Endothelial cell of coronary artery (primary cell): ENCODE results near the gene KRT84. TPM values are rescaled to one million over a fixed set of nuclear protein-coding genes. Genes with fewer than 3 reads are reported as not detected.

Experiments
- total RNA-seq: library from RNA; depleted of rRNA; stranded (reverse); fragments of >200 nt; gene quantifications from 2 replicates; pipeline ENCODE4 v1.2.3, GENCODE V29; 2014

KRT84 gene, protein sequence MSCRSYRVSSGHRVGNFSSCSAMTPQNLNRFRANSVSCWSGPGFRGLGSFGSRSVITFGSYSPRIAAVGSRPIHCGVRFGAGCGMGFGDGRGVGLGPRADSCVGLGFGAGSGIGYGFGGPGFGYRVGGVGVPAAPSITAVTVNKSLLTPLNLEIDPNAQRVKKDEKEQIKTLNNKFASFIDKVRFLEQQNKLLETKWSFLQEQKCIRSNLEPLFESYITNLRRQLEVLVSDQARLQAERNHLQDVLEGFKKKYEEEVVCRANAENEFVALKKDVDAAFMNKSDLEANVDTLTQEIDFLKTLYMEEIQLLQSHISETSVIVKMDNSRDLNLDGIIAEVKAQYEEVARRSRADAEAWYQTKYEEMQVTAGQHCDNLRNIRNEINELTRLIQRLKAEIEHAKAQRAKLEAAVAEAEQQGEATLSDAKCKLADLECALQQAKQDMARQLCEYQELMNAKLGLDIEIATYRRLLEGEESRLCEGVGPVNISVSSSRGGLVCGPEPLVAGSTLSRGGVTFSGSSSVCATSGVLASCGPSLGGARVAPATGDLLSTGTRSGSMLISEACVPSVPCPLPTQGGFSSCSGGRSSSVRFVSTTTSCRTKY
- not detected in 2 replicates for total RNA-seq

DNA sequence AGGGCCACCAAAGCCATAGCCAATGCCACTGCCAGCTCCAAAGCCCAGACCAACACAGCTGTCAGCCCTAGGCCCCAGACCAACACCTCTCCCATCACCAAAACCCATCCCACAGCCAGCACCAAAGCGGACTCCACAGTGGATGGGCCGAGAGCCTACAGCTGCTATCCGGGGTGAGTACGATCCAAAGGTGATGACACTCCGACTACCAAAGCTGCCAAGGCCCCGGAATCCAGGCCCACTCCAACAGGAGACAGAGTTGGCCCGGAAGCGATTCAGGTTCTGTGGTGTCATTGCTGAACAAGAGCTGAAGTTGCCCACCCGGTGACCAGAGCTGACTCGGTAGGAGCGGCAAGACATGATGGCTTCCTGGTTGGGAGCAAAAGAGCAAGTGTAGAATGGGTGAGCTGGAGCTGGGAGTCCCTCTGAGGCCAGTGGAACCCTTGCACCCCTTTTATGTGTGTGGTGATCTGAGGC, at the start of gene KRT84:
TSS of gene KRT84 (minus strand) at position 427 of the 477 bp plus-strand sequence. CDS start at position 360, 67 bp downstream.

DNA sequence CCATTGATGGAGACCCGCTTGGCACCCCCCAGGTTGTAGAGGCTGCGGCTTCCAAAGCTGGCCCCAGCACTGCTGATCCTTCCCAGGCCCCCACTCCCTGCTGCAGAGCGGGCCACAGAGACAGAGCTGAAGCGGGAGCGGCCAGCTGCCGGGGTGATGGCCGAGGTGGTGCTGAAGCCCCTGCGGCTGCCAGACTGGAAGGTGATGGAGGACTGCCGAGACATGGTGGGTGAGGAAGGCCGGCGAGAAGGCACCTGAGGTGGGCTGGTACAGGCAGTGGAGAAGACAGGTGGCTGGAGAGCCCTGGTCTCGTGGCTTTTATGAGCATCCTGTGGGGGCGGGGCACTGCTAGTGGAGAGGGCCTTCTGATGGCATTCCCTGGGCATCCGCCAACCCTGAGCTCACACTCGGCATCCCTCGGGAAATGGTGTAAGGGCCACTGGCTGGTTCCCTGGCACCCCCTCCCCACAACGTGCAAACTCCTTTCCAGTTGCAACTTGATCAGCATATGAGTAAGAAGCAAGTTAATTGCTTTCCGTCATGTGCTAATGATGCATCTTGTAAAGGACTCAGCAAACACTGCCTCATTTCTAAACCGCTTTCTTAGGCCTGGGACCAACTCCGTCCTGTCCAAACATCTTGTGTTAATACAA, 48.8 kb upstream of the KRT84 start, which contains the start of gene KRT75:
TSS of gene KRT75 (minus strand) at position 291 of the 653 bp plus-strand sequence. CDS start at position 224, 67 bp downstream.

DNA sequence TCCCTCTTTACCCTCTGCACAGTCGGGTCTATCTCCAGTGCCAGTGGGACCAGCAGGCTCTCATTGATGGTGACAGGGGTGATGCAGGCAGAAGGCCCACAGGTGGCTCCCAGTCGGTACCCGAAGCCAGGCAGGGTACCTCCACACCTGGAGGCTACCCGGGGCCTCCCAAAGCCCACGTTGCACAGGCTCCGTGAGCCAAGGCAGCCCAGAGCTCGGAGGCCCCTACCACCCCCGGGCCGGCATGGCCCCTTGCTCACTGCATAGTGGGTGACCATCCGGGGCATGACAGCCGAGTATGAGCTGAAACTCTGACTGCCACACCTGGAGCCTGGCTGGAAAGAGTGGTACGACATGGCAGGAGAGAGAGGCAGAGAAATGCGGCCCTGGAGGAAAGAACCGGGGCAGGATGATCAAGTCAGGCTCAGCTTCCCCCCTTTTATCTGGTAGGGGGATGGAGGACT, 20.5 kb upstream of the KRT84 start, which contains the start of gene KRT82:
TSS of gene KRT82 (minus strand) at position 414 of the 464 bp plus-strand sequence. CDS start at position 356, 58 bp downstream.

DNA sequence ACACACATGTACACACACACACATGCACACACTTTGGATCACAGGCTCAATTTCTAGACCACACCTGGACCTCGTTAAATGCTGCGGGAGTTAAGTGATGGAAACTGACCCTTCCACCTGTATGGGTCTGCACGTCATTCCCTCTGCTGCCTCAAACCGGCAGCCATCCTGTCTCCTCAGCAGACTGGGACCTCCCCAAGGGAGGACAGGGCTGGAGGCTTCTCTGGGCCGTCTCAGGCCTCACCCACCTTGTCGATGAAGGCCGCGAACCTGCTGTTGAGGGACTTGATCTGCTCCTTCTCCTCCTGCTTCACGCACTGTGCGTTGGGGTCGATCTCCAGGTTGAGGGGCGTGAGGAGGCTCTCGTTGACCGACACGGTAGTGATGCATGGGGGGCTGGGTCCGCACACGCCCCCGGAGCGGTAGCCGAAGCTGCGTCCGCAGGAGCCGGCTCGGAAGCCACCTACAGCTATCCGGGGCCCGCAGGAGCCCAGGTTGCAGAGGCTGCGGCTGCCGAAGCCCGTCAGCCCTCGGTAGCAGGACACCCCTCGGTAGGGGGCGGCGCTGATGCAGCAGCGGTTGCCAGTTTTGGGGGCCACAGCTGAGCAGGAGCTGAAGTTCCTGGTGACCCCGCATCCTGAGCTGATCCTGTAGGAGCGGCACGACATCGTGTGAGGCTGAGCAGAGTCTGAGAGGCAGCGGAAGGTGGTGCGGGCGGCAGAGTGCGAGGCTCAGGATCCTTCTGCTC, 18.5 kb downstream of the KRT84 start, which contains the start of gene KRT85:
TSS of gene KRT85 (minus strand) at position 744 of the 748 bp plus-strand sequence. CDS start at position 668, 76 bp downstream.

Other genes starting within 250 kb of the KRT84 start
- gene KRT80, start 193.6 kb downstream of the KRT84 start, total RNA-seq = 5.5 and 6.7 TPM in 2 replicates
- 1,160 and 1,591 TPM in 2 replicates for gene KRT7, start 152.4 kb downstream of the KRT84 start, total RNA-seq
- gene KRT86, start 111.0 kb downstream of the KRT84 start, total RNA-seq = 0.85 TPM in 1 of 2 replicates, not detected in the other
- 0.18 TPM in 1 of 2 replicates, not detected in the other for gene KRT81, start 94.1 kb downstream of the KRT84 start, total RNA-seq
- gene KRT83, start 64.3 kb downstream of the KRT84 start, total RNA-seq = not detected in 2 replicates
- gene KRT85, start 18.2 kb downstream of the KRT84 start, total RNA-seq = not detected in 2 replicates
- gene KRT82, start 20.7 kb upstream of the KRT84 start, total RNA-seq = not detected in 2 replicates
- not detected in 2 replicates for gene KRT75, start 48.7 kb upstream of the KRT84 start, total RNA-seq
- gene KRT6B, start 66.5 kb upstream of the KRT84 start, total RNA-seq = under 0.01 TPM in 1 of 2 replicates, not detected in the other
- not detected in 2 replicates for gene KRT6C, start 88.2 kb upstream of the KRT84 start, total RNA-seq
- 0.27 and 0.56 TPM in 2 replicates for gene KRT6A, start 107.6 kb upstream of the KRT84 start, total RNA-seq
- gene KRT5, start 134.7 kb upstream of the KRT84 start, total RNA-seq = 0.18 and 0.28 TPM in 2 replicates
- not detected in 2 replicates for gene KRT71, start 167.5 kb upstream of the KRT84 start, total RNA-seq
- gene KRT74, start 188.2 kb upstream of the KRT84 start, total RNA-seq = not detected in 2 replicates
- not detected in 2 replicates for gene KRT72, start 215.8 kb upstream of the KRT84 start, total RNA-seq
- not detected in 2 replicates for gene KRT73, start 232.9 kb upstream of the KRT84 start, total RNA-seq